ENCODE data around the gene MRAS.

MRAS gene

DNA sequence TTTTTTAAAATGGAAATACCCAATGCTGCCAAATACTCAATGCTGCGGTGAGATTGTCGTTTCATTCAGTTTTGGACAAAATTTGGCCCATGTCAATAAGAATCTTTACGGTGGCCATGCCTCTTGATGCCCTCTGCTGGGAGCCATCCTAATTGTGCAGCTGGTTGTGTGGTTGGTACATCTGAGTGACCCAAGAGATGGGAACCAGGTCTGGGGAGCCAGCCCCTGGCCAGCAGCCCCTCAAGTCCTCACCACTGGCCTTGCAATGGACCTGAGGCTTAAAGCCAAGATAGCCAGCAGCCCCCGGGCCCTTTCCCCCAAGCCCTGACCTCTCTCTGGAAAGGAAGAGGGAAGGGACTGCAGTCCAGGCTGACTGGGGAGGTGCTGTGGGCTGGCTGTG, 49.6 kb downstream of the MRAS start:
- no peak overlapping the region for H3K4me3 ChIP-seq (ENCODE audit: low read depth, low read length)
- TF ChIP-seq CTCF (IDR thresholded peaks at IDR 0.05; ENCODE audit: low read depth, low read length) = no peak

DNA sequence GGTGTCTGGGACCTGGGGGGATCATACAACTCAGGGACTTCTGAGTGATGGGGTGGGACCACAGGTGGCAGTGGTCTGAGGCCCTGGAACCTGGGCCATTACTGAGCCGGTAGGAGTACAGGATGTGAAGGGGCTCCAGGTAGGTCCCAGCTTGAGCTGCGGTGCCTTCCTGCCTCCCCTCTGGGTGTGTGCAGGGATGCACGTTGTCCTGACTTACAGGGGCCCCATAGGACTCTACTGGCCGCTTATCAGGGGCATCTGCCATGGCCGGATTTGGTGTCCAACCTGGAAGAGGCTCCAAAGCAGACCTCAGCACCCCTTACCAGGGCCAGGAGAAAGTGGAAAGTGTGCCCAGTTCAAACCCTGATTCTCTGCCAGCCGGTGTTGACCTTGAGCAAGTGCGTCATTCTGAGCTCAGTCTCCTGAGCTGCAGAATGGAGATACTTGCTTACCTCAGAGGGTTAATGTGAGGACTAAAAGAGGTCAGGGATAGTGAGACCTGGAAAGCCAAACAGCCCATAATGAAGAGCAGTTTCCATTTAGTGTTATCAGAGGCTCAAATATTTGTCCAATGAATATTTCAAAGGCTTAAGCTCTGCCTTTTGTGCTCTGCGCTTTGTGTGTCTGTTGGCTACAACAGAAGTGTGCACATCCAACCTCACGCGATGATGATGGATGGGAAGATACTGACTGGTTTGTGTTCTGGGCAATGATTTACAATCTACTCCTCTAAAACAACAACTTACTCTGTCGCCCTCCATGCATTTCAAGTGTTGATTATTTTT, 50.6 kb downstream of the MRAS start:
- no peak for TF ChIP-seq CTCF (IDR thresholded peaks at IDR 0.05; ENCODE audit: low read depth, low read length)
- no peak overlapping the region for H3K4me3 ChIP-seq (ENCODE audit: low read depth, low read length)

GRCh38 chr3:138399766-138400165, 51.4 kb downstream of the MRAS start:
- no peak overlapping the region for H3K4me3 ChIP-seq (ENCODE audit: low read depth, low read length)
- TF ChIP-seq CTCF (IDR thresholded peaks at IDR 0.05; ENCODE audit: low read depth, low read length) = no peak

DNA sequence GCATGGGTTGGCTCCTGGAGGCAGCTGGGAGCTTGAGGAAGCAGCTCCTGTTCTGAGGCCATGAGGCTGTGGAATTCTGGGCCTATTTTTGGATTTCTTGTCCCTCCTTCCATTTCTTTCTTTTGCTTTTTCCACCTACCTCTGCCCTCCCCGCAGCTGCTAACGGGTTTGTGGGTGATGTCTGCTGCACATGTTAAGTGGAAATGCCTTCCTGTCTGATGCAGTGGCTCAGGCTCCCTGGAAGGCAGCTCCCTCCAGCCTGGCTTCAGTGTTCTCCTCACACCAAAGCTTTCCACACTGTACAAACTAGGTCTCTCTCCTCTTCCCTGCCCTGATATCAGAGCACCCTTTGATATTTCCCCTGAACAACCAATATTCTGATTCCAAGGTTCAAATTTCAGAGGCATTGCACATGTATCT, 52.3 kb downstream of the MRAS start:
- no peak for TF ChIP-seq CTCF (IDR thresholded peaks at IDR 0.05; ENCODE audit: low read depth, low read length)
- H3K4me3 ChIP-seq (ENCODE audit: low read depth, low read length) = no peak overlapping the region

DNA sequence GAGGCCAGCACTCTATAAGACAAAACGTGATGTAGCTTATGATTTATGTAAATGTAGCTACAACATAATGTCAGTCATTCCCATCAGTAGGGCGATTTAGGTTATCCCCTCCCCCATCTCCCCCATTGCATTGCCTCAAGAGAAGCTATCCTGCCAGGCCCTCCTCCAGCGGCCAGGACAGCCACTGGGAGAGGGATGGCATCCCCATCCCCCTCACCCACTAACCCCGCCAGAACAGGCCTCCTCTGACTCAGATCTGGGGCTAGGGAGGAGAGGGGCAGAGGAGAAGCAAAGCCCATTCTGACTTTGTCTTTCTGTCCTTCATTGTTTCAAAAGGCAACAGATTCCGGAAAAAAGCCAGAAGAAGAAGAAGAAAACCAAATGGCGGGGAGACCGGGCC, 53.5 kb downstream of the MRAS start:
- no peak for TF ChIP-seq CTCF (IDR thresholded peaks at IDR 0.05; ENCODE audit: low read depth, low read length)

DNA sequence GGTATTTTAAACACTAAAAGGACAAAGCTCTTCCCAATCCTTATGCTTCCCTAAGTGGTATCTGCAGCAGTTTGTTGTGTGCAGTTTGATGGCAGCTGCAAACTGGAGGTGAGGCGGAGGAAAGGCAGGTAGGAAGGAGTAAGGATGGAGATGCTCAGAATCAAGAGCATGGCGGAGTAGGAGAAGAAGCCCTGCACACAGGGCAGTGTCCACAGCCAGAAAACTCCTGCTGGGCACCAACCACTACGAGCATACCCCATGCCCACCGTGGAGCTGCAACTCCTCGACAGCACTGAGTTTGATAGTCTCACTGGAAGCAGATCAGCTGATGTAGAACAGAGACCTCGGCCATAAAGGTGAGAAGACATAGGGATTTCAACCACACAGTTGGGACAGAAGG, 55.7 kb downstream of the MRAS start:
- TF ChIP-seq CTCF (IDR thresholded peaks at IDR 0.05; ENCODE audit: low read depth, low read length) = no peak
- no peak overlapping the region for H3K4me3 ChIP-seq (ENCODE audit: low read depth, low read length)

More for the DNA sequence above, 53.5 kb downstream of the MRAS start:
- H3K4me3 ChIP-seq (ENCODE audit: low read depth, low read length) = no peak overlapping the region

- no peak for TF ChIP-seq CTCF (IDR thresholded peaks at IDR 0.05; ENCODE audit: low read depth, low read length)
- H3K4me3 ChIP-seq (ENCODE audit: low read depth, low read length) = no peak overlapping the region
Observed at GRCh38 chr3:138405001-138405400, 56.6 kb downstream of the MRAS start.
